ENCODE measurements around the gene HDHD5. TPM values are rescaled to one million over a fixed set of nuclear protein-coding genes. Genes with fewer than 3 reads are reported as not detected.

Gene HDHD5
- total RNA-seq, 4 donors from 2014 or later = 32.9 to 60.7 (median 36.7) TPM

- no peak for ATAC-seq (ENCODE audit: low FRiP score)
- TF ChIP-seq CTCF (IDR thresholded peaks at IDR 0.05) = no peak
- no peak for DNase-seq (ENCODE audit: low spot score)
Observed at GRCh38 chr22:17120711-17121232, 38.3 kb downstream of the HDHD5 start.

- DNase-seq (ENCODE audit: low spot score) = no peak
- no peak for TF ChIP-seq CTCF (IDR thresholded peaks at IDR 0.05)
- no peak for ATAC-seq (ENCODE audit: low FRiP score)
Observed at GRCh38 chr22:17120281-17120680, 38.8 kb downstream of the HDHD5 start.

- ATAC-seq (ENCODE audit: low FRiP score) (no peak), DNase-seq (ENCODE audit: low spot score) (no peak)
- TF ChIP-seq CTCF (IDR thresholded peaks at IDR 0.05) = no peak
Observed at GRCh38 chr22:17119481-17120202, 39.4 kb downstream of the HDHD5 start.

- DNase-seq (ENCODE audit: low spot score) = no peak
- no peak for TF ChIP-seq CTCF (IDR thresholded peaks at IDR 0.05)
- ATAC-seq (ENCODE audit: low FRiP score) = no peak
Observed at GRCh38 chr22:17118342-17118741, 40.7 kb downstream of the HDHD5 start.

- ATAC-seq (ENCODE audit: low FRiP score) = no peak
- DNase-seq (ENCODE audit: low spot score) = no peak
- TF ChIP-seq CTCF (IDR thresholded peaks at IDR 0.05) = no peak
Observed at GRCh38 chr22:17117890-17118289, 41.2 kb downstream of the HDHD5 start.

GRCh38 chr22:17117400-17117799 lies 41.7 kb downstream of the HDHD5 start:
- no peak for ATAC-seq (ENCODE audit: low FRiP score)
- TF ChIP-seq CTCF (IDR thresholded peaks at IDR 0.05) = no peak
- no peak for DNase-seq (ENCODE audit: low spot score)

Data from omental fat pad (tissue), 4 donors.